Fibroblast of mammary gland (primary cell): ENCODE data around the gene NFE2L2.
"Not testable (repeated sequence)": the region's sequence is repeated elsewhere in the genome, so short reads cannot be mapped to it uniquely, and the experiment has no call there.

Experiments
- DNase-seq: peaks from one replicate; pipeline ENCODE4 v3.0.0-alpha.2; 2010; ENCODE audit warnings: low read depth
- H3K4me3 ChIP-seq: 2 replicates; pipeline ENCODE4 v1.5.1; 2011; ENCODE audit warnings: low read depth, mild to moderate bottlenecking, low read length, moderate library complexity; ENCODE audit not compliant: control insufficient read depth
- CTCF ChIP-seq: conservative IDR thresholded peaks from 2 replicates; pipeline ENCODE4 v1.5.1; 2011; ENCODE audit warnings: low read depth, low read length, inconsistent platforms; ENCODE audit not compliant: control insufficient read depth, insufficient read depth

NFE2L2 gene

GRCh38 chr2:177250461-177250860, 14.1 kb downstream of the NFE2L2 start:
- no peak for DNase-seq
- H3K4me3 ChIP-seq: no peak overlapping the region
- no peak for TF ChIP-seq CTCF

GRCh38 chr2:177249038-177249437, 15.5 kb downstream of the NFE2L2 start:
- no peak overlapping the region for H3K4me3 ChIP-seq
- TF ChIP-seq CTCF: no peak
- DNase-seq: no peak

GRCh38 chr2:177247693-177248262, 16.7 kb downstream of the NFE2L2 start:
- H3K4me3 ChIP-seq: no peak overlapping the region
- no peak for DNase-seq
- TF ChIP-seq CTCF: no peak

- not testable (repeated sequence) for H3K4me3 ChIP-seq, DNase-seq
Measured at GRCh38 chr2:177246523-177247030, 17.9 kb downstream of the NFE2L2 start.

- no peak for TF ChIP-seq CTCF
- no peak for DNase-seq
- no peak overlapping the region for H3K4me3 ChIP-seq
Measured at GRCh38 chr2:177246000-177246399, 18.5 kb downstream of the NFE2L2 start.

GRCh38 chr2:177245010-177245422, 19.5 kb downstream of the NFE2L2 start:
- H3K4me3 ChIP-seq: no peak overlapping the region
- DNase-seq: peak; percentile 78
- no peak for TF ChIP-seq CTCF

GRCh38 chr2:177244244-177244771, 20.2 kb downstream of the NFE2L2 start:
- TF ChIP-seq CTCF: no peak
- H3K4me3 ChIP-seq: no peak overlapping the region
- DNase-seq: no peak
